AG04450 (cell line): ENCODE data around the gene BNIP2. TPM values are rescaled to one million over a fixed set of nuclear protein-coding genes. Genes with fewer than 3 reads are reported as not detected.

Experiments used
- CTCF ChIA-PET: fragments of 300-600, 350-600 bp; formaldehyde crosslinking; extraction: SDS; loops from one replicate; lab custom pipeline; 2022; ENCODE audit warnings: antibody characterized with exemption, inconsistent platforms; lab: Charles Lee
- POLR2A ChIA-PET: fragments of 350-600 bp; formaldehyde crosslinking; extraction: SDS; loops from one replicate; lab custom pipeline; 2021; ENCODE audit warnings: antibody characterized with exemption, inconsistent platforms; lab: Yijun Ruan, JAX
- DNase-seq: peaks from one replicate; pipeline ENCODE4 v3.0.0-alpha.2; 2011; ENCODE audit warnings: low read depth, low spot score
- H3K27ac ChIP-seq: one replicate; pipeline ENCODE4 v1.5.1; 2012; ENCODE audit warnings: low read depth, low read length, control low read depth
- H3K27me3 ChIP-seq: one replicate; pipeline ENCODE4 v1.6.0; 2012; ENCODE audit warnings: low read length; ENCODE audit not compliant: control insufficient read depth, insufficient read depth
- H3K4me3 ChIP-seq: 2 replicates; pipeline ENCODE4 v1.5.1; 2011; ENCODE audit warnings: mild to moderate bottlenecking, low read depth, low read length, control low read depth
- H3K9me3 ChIP-seq: 2 replicates; pipeline ENCODE4 v1.5.1; 2012; ENCODE audit warnings: low read length; ENCODE audit not compliant: control insufficient read depth, insufficient read depth
- polyA minus RNA-seq: library from RNA; depleted of rRNA, polyadenylated mRNA; stranded (reverse); fragments of >200 nt; gene quantifications from 2 replicates; pipeline ENCODE4 v1.2.3, GENCODE V29; 2011; rRNA and poly(A)+ RNA removed
- polyA plus RNA-seq: library from polyadenylated mRNA; depleted of rRNA; stranded (reverse); fragments of >200 nt; gene quantifications from 2 replicates; pipeline ENCODE4 v1.2.3, GENCODE V29; 2011; rRNA removed
- TF ChIP-seq, protein P1 (sequence below): IDR thresholded peaks from 2 replicates; pipeline ENCODE4 v1.5.1; 2011; ENCODE audit warnings: low read depth, low read length, control low read depth, inconsistent platforms

BNIP2 gene, protein sequence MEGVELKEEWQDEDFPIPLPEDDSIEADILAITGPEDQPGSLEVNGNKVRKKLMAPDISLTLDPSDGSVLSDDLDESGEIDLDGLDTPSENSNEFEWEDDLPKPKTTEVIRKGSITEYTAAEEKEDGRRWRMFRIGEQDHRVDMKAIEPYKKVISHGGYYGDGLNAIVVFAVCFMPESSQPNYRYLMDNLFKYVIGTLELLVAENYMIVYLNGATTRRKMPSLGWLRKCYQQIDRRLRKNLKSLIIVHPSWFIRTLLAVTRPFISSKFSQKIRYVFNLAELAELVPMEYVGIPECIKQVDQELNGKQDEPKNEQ
- 45.4 and 65.9 TPM in 2 replicates for polyA plus RNA-seq
- 22.4 and 41.8 TPM in 2 replicates for polyA minus RNA-seq

DNA sequence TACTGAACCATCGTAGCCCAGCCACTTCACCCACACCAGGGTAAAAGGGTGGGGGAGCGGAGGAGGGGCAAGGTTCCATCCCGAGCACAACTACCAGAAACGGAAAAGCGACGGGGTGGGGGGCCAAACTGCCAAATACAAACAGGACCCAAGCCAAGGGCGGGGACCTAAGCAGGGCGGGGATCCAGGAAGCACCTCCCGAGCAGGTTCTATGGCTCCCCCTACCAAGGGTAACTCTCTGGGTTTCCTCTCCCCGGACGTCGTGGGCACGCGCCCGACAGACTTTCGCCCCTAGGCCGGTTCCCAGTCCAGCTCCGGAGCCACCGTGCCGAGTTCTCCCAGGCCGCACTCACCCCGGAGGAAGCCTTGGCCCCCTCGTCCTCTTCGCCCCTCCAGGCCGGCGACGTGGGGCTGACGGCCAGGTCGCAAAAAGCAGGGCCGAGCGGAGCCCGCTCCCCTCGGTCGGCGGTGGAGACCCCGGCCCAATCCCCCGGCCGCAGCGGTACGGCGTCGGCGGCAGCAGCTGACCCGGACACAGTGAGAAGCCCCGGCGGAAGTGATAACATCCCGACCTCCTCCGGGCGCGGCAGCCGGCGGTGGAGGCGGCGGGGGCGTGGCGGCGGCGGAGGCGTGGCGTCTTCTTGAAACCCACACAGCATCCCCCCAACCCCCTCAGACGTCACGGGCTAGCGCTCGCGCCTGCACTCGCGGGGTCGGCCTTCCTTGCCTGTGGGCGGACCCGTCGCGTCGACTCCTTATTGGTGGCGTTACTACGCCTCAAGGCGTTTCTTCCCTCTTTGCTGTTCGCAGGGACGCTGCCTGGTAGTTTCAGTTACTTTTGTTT, at the start of gene BNIP2:
Gene BNIP2, minus strand, starts transcription at position 539 of the 844 bp plus-strand sequence. CDS start 6,863 bp downstream, outside the sequence.
- CTCF ChIA-PET: interaction anchor here (2.9 to 4.7 kb wide), 3 partner anchors 156 to 638 kb away, joined by 11 to 178 read pairs (median 72); no protein-coding TSS in a partner anchor
- DNase-seq: peak; percentile 94
- H3K27me3 ChIP-seq: no peaks in the 10 kb centered on the region
- peak within 1 kb of the TSS; percentile 94 for H3K4me3 ChIP-seq
- peak within 1 kb of the TSS; percentile 99 for H3K27ac ChIP-seq
- TF ChIP-seq, protein P1, sequence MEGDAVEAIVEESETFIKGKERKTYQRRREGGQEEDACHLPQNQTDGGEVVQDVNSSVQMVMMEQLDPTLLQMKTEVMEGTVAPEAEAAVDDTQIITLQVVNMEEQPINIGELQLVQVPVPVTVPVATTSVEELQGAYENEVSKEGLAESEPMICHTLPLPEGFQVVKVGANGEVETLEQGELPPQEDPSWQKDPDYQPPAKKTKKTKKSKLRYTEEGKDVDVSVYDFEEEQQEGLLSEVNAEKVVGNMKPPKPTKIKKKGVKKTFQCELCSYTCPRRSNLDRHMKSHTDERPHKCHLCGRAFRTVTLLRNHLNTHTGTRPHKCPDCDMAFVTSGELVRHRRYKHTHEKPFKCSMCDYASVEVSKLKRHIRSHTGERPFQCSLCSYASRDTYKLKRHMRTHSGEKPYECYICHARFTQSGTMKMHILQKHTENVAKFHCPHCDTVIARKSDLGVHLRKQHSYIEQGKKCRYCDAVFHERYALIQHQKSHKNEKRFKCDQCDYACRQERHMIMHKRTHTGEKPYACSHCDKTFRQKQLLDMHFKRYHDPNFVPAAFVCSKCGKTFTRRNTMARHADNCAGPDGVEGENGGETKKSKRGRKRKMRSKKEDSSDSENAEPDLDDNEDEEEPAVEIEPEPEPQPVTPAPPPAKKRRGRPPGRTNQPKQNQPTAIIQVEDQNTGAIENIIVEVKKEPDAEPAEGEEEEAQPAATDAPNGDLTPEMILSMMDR: no peak
- POLR2A ChIA-PET: interaction anchor here (0.6 to 2.3 kb wide), 3 partner anchors 31 to 787 kb away, joined by 3 to 7 read pairs (median 4); partner anchors contain the start of gene GTF2A2
- H3K9me3 ChIP-seq: no peaks in the 10 kb centered on the region; the same call in 1 of the 2 replicates

DNA sequence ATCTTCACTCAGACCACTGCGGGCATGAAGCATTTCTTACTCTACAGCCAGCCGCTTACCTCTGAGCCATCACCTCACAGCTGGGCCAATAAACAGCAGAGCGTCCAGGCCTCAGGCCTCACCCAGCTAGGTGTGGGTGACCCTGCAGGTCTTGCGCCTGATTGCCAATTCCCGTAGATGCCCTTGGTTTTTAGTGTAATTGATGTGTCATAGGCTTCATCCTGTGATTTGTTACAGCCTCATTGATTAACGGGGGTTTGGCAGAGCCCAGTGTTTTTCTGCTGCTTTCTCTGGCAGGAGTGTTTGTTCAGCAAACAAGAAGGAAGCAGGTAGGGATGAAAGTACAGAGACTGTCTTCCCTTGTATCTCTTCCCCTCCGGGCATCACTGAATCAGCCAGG, 49.6 kb upstream of the BNIP2 start:
- DNase-seq: no peak
- ChIA-PET POLR2A (no interaction called here), CTCF (interaction anchor here (1.3 kb wide), 1 partner anchor 14 kb away, joined by 5 read pairs; no protein-coding TSS in a partner anchor)
- Histone ChIP-seq H3K27me3 (no peaks in the 10 kb centered on the region), H3K9me3 (no peaks in the 10 kb centered on the region), H3K27ac (no peak overlapping the region), H3K4me3 (no peak overlapping the region)
- TF ChIP-seq, protein P1: no peak

DNA sequence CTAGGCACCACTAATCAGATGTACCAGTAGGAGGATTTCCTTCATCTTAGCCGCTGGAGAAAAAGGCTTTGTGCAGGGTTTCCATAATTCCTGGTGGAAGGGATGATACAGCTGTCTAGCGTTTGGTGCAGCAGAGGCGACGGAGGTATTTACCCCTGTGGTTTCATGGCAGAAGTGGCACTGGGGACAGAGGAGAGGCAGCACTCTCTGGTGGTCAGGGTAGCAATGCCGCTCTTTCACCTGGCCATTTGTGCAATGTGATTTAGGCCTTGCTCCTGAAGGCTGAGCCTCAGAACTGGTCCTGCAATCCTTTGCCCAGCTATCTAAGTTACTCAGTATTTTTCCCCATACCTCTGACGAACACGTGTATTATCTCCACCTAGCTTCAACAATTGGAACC, 47.1 kb upstream of the BNIP2 start:
- Histone ChIP-seq H3K27ac (no peak overlapping the region), H3K9me3 (no peaks in the 10 kb centered on the region), H3K4me3 (no peak overlapping the region), H3K27me3 (no peaks in the 10 kb centered on the region)
- CTCF ChIA-PET: interaction anchor here (1.1 to 1.8 kb wide), 3 partner anchors 12 to 45 kb away, joined by 3 to 12 read pairs (median 7); no protein-coding TSS in a partner anchor
- TF ChIP-seq, protein P1: peak; percentile 29; the same call in 1 of the 2 replicates
- POLR2A ChIA-PET: no interaction called here
- no peak for DNase-seq

DNA sequence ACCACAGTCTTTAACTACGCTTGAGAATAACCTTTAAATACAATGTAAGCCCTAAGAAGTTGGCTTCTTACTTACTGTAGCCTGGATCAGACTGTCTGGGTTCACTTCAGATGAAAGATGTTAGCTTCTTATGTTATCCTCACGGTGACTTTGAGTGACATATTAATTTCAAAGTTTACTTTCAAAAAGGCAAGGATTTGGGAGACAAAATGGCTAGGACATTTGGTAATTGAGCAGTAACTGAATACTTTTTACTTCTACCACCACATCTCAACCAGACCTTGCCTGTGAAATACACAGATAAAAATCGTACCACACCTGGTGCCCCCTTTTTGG, 36.0 kb upstream of the BNIP2 start:
- POLR2A ChIA-PET: no interaction called here
- TF ChIP-seq, protein P1: no peak

More for the DNA sequence above, 36.0 kb upstream of the BNIP2 start:
- H3K4me3 ChIP-seq: no peak overlapping the region
- H3K27me3 ChIP-seq: peaks cover 4% of the 10 kb centered on the region
- no peak overlapping the region for H3K27ac ChIP-seq
- no peaks in the 10 kb centered on the region for H3K9me3 ChIP-seq
- CTCF ChIA-PET: interaction anchor here (0.6 to 3.8 kb wide), 30 partner anchors 9 to 1696 kb away, joined by 3 to 74 read pairs (median 4); no protein-coding TSS in a partner anchor
- no peak for DNase-seq
